Measurements from ENCODE around the gene DDX25. TPM values are rescaled to one million over a fixed set of nuclear protein-coding genes. Genes with fewer than 3 reads are reported as not detected.

Gene DDX25
- total RNA-seq, 4 donors from 2014 or later, result 1.5 TPM; not detected in 3

DNA sequence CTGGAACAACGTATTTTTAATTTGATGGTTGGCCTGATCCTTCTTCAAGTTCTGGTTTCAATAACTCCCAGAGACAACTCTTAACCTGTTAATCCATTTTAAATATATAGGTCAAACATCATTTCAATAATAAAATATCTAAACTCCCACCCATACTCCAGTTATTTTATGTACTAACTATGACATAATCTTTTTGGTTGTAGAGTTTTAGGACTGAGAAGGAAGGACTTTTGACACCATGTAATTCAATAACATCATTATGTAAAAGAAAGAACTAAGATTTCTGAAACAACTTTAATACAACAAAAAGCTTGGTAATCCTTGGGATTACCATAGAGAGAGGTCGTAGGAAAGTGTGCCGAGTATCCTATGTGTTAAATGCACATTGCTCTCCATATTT is 73.0 kb downstream of the DDX25 start:
- intact Hi-C loops (cut with DNase I; ENCODE audit: low total_unique reads) (no loop called here), in situ Hi-C loops (cut with MboI; ENCODE audit: low pct_ligation_motif_present in 1 of 4, low pct_unique_long_range_greater_than_20kb in 1 of 4, low sequenced_read_pairs in 3 of 4) (no loop called here)
- H3K27me3 ChIP-seq, result no peaks in the 10 kb centered on the region
- no peaks in the 10 kb centered on the region for H3K36me3 ChIP-seq
- H3K27ac ChIP-seq, result no peak overlapping the region
- no peak for TF ChIP-seq EP300 (IDR thresholded peaks at IDR 0.05; ENCODE audit: low read depth)
- TF ChIP-seq, protein P1, sequence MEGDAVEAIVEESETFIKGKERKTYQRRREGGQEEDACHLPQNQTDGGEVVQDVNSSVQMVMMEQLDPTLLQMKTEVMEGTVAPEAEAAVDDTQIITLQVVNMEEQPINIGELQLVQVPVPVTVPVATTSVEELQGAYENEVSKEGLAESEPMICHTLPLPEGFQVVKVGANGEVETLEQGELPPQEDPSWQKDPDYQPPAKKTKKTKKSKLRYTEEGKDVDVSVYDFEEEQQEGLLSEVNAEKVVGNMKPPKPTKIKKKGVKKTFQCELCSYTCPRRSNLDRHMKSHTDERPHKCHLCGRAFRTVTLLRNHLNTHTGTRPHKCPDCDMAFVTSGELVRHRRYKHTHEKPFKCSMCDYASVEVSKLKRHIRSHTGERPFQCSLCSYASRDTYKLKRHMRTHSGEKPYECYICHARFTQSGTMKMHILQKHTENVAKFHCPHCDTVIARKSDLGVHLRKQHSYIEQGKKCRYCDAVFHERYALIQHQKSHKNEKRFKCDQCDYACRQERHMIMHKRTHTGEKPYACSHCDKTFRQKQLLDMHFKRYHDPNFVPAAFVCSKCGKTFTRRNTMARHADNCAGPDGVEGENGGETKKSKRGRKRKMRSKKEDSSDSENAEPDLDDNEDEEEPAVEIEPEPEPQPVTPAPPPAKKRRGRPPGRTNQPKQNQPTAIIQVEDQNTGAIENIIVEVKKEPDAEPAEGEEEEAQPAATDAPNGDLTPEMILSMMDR (IDR thresholded peaks at IDR 0.05), result no peak
- TF ChIP-seq POLR2A (IDR thresholded peaks at IDR 0.05), result no peak
- no peak for TF ChIP-seq POLR2AphosphoS5 (IDR thresholded peaks at IDR 0.05)
- H3K4me1 ChIP-seq, result no peaks in the 10 kb centered on the region
- WGBS, 2 donors (ENCODE audit: low coverage in 1 of 2), result 81 to 85% methylated on average over 3 of the region's 3 CpGs
- no peak overlapping the region for H3K4me3 ChIP-seq
- H3K9me3 ChIP-seq, result no peaks in the 10 kb centered on the region
- DNase-seq, result no peak

DNA sequence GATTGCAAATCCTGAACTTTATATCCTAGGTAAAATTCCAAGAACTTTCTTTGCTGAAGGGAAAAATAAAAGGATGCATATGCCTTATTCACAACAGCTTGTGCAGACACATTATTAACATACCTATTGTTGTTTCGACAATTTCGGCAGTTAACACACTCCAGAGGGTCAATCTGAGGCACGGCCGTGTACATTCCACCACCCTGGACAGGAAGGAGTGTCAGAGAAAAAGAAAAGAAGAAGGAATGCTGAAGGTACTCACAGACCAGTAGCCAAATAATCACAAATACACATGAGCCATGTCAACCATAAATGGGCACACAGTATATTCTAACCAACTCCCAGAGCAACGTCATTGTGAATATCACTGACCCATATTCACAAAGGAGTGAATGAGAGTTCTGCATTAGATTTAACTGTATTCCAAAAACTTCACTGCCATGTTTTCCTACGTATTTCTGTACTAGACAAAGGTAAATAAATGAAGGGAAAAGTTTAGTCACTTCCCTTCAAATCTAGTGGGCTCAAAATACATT is 73.9 kb downstream of the DDX25 start:
- WGBS, 2 donors (ENCODE audit: low coverage in 1 of 2), result 53 to 72% methylated on average over 6 of the region's 6 CpGs
- in situ Hi-C loops (cut with MboI; ENCODE audit: low pct_ligation_motif_present in 1 of 4, low pct_unique_long_range_greater_than_20kb in 1 of 4, low sequenced_read_pairs in 3 of 4), result no loop called here
- intact Hi-C loops (cut with DNase I; ENCODE audit: low total_unique reads), result no loop called here
- H3K9me3 ChIP-seq, result no peaks in the 10 kb centered on the region
- H3K36me3 ChIP-seq, result no peaks in the 10 kb centered on the region
- DNase-seq, result no peak
- no peak overlapping the region for H3K27ac ChIP-seq
- TF ChIP-seq, protein P1 (IDR thresholded peaks at IDR 0.05), result no peak
- TF ChIP-seq POLR2A (IDR thresholded peaks at IDR 0.05) (no peak), POLR2AphosphoS5 (IDR thresholded peaks at IDR 0.05) (no peak), EP300 (IDR thresholded peaks at IDR 0.05; ENCODE audit: low read depth) (no peak)
- no peaks in the 10 kb centered on the region for H3K4me1 ChIP-seq
- H3K4me3 ChIP-seq, result no peak overlapping the region
- no peaks in the 10 kb centered on the region for H3K27me3 ChIP-seq

Other genes with a start within 250 kb of the DDX25 start
- gene ACRV1, start 223.7 kb upstream of the DDX25 start, total RNA-seq, result not detected
- not detected for gene PATE1, start 158.2 kb upstream of the DDX25 start, total RNA-seq
- gene PATE2, start 125.7 kb upstream of the DDX25 start, total RNA-seq, result not detected
- not detected for gene PATE3, start 116.4 kb upstream of the DDX25 start, total RNA-seq
- not detected for gene PATE4, start 71.2 kb upstream of the DDX25 start, total RNA-seq
- 1 to 10 TPM in 2 of 4 donors, under 1 TPM in 1, not detected in 1; 0.80 to 6.4 (median 3.4) TPM for gene HYLS1, start 16.8 kb upstream of the DDX25 start, total RNA-seq
- gene PUS3, start 1.3 kb upstream of the DDX25 start, total RNA-seq, result 1 to 10 TPM in 2 of 4 donors, under 1 TPM in 2; 0.60 to 8.7 (median 4.1) TPM
- not detected for gene VSIG10L2, start 41.5 kb downstream of the DDX25 start, total RNA-seq
- gene CDON, start 158.4 kb downstream of the DDX25 start, total RNA-seq, result 10 to 100 TPM in 2 of 4 donors, 1 to 10 TPM in 2; 7.6 to 31.0 (median 9.9) TPM

All from transverse colon (tissue), 4 donors.